Adrenal gland (tissue), 5 donors: Measurements from ENCODE around the gene PATL1.

Source experiments
- CTCF ChIP-seq, 6 experiments: fragments of 450-650 bp in 4 of 6; fragments of 200-600 bp in 2 of 6; sonication (generic) in 1 of 6; IDR thresholded peaks; 1 replicate in 5 of 6; 2 replicates in 1 of 6; pipeline versions ENCODE4 v1.5.1 to v1.8.0; 2016 to 2021; ENCODE audit warnings: antibody characterized with exemption in 6 of 6, mild to moderate bottlenecking in 2 of 6, moderate library complexity in 1 of 6
- POLR2A ChIP-seq, 2 donors: fragments of 450-650 bp; IDR thresholded peaks; one replicate each; pipeline ENCODE4 v1.6.1; 2017; ENCODE audit warnings: antibody characterized with exemption in 2 of 2, mild to moderate bottlenecking in 2 of 2, moderate library complexity in 1 of 2
- donor health status: DM: no; HTN: no; CAD: no.

- no peak for TF ChIP-seq CTCF (IDR thresholded peaks at IDR 0.05)
- no peak for TF ChIP-seq POLR2A (IDR thresholded peaks at IDR 0.05)
Observed at GRCh38 chr11:59658036-59658435, 10.8 kb downstream of the PATL1 start.
